SK-N-SH (cell line): ENCODE results near the gene TMEM178A. TPM values are rescaled to one million over a fixed set of nuclear protein-coding genes. Genes with fewer than 3 reads are reported as not detected.

Experiments used
- CTCF ChIA-PET: fragments of 300-600, 350-600 bp; formaldehyde crosslinking; extraction: SDS; loops from one replicate; lab custom pipeline; 2021; lab: Yijun Ruan, JAX
- POLR2A ChIA-PET: fragments of 350-600 bp; sonication (Branson Sonifier 250); formaldehyde crosslinking; extraction: SDS; loops from one replicate; lab custom pipeline; 2020; ENCODE audit warnings: antibody characterized with exemption, inconsistent platforms; lab: Yijun Ruan, JAX
- DNase-seq: peaks from one replicate; pipeline ENCODE4 v3.0.0; 2012
- H2AFZ ChIP-seq: fragments of 200-600 bp; sonication (generic); 2 replicates; pipeline ENCODE4 v1.8.1; 2016; ENCODE audit warnings: antibody characterized with exemption, mild to moderate bottlenecking, low read depth
- H3F3A ChIP-seq: fragments of 200-600 bp; sonication (generic); replicated peaks from 2 replicates; pipeline ENCODE3; 2016; ENCODE audit warnings: antibody characterized with exemption, mild to moderate bottlenecking; ENCODE audit not compliant: insufficient read depth
- H3K27ac ChIP-seq, 2 experiments: fragments of 200-500 bp in 1 of 2; fragments of 200-600 bp in 1 of 2; sonication (Bioruptor generic) in 1 of 2; sonication (generic), shearing (Covaris generic) in 1 of 2; 2 replicates each; pipeline versions ENCODE4 v1.5.1 to v1.6.1; 2014 to 2016; ENCODE audit warnings: low read depth in 2 of 2, inconsistent platforms in 1 of 2, low read length in 1 of 2, mild to moderate bottlenecking in 1 of 2, mixed read lengths in 1 of 2
- H3K27me3 ChIP-seq: fragments of 200-600 bp; sonication (generic), shearing (Covaris generic); 2 replicates; pipeline ENCODE4 v1.6.1; 2016; ENCODE audit warnings: mixed run types; ENCODE audit not compliant: insufficient read depth
- H3K36me3 ChIP-seq, 2 experiments: fragments of 200-500 bp in 1 of 2; fragments of 200-600 bp in 1 of 2; sonication (Bioruptor generic) in 1 of 2; sonication (generic) in 1 of 2; replicated peaks in 1 of 2; 2 replicates each; pipeline versions ENCODE3 to v1.5.1; 2014 to 2016; ENCODE audit warnings: low read length in 1 of 2, mild to moderate bottlenecking in 1 of 2; ENCODE audit not compliant: insufficient read depth in 2 of 2, control insufficient read depth in 1 of 2
- H3K4me1 ChIP-seq, 2 experiments: fragments of 200-500 bp in 1 of 2; fragments of 200-600 bp in 1 of 2; sonication (Bioruptor generic) in 1 of 2; sonication (generic), shearing (Covaris generic) in 1 of 2; 2 replicates each; pipeline versions ENCODE4 v1.5.1 to v1.6.1; 2014 to 2016; ENCODE audit warnings: low read depth in 1 of 2, low read length in 1 of 2, mixed run types in 1 of 2; ENCODE audit not compliant: insufficient read depth in 2 of 2, control insufficient read depth in 1 of 2
- H3K4me2 ChIP-seq: fragments of 200-600 bp; sonication (generic), shearing (Covaris generic); 2 replicates; pipeline ENCODE4 v1.6.1; 2017; ENCODE audit warnings: mixed run types
- H3K4me3 ChIP-seq, 2 experiments: fragments of 200-500 bp in 1 of 2; fragments of 200-600 bp in 1 of 2; sonication (Bioruptor generic) in 1 of 2; sonication (generic), shearing (Covaris generic) in 1 of 2; 2 replicates each; pipeline versions ENCODE4 v1.5.1 to v1.8.1; 2014 to 2016; ENCODE audit warnings: low read depth in 2 of 2, inconsistent platforms in 1 of 2, low read length in 1 of 2, mild to moderate bottlenecking in 1 of 2, mixed read lengths in 1 of 2, moderate library complexity in 1 of 2
- H3K79me2 ChIP-seq: fragments of 200-600 bp; sonication (generic); 2 replicates; pipeline ENCODE4 v1.8.1; 2017; ENCODE audit warnings: mild to moderate bottlenecking; ENCODE audit not compliant: insufficient read depth
- H3K9ac ChIP-seq: fragments of 200-600 bp; sonication (generic); 2 replicates; pipeline ENCODE4 v1.6.1; 2017; ENCODE audit warnings: mixed run types
- H3K9me2 ChIP-seq: fragments of 200-600 bp; sonication (generic); 2 replicates; pipeline ENCODE4 v1.6.1; 2017; ENCODE audit warnings: mixed run types
- H3K9me3 ChIP-seq: fragments of 200-600 bp; sonication (generic); 2 replicates; pipeline ENCODE4 v1.6.1; 2017; ENCODE audit warnings: mixed run types, mild to moderate bottlenecking, moderate library complexity
- H4K20me1 ChIP-seq: fragments of 200-600 bp; sonication (generic); 2 replicates; pipeline ENCODE4 v1.6.1; 2017; ENCODE audit warnings: mild to moderate bottlenecking, mixed run types; ENCODE audit not compliant: insufficient read depth
- FOSL2 ChIP-seq: IDR thresholded peaks from 2 replicates; pipeline ENCODE4 v1.4.0; 2012; ENCODE audit warnings: low read depth, mild to moderate bottlenecking, moderate library complexity, borderline replicate concordance
- MXI1 ChIP-seq: IDR thresholded peaks from 2 replicates; pipeline ENCODE4 v1.6.1; 2012; ENCODE audit warnings: mild to moderate bottlenecking, low read depth, low read length, improper control_type of control experiment
- NFIC ChIP-seq: IDR thresholded peaks from 2 replicates; pipeline ENCODE4 v1.4.0; 2012; ENCODE audit warnings: borderline replicate concordance
- NRF1 ChIP-seq: IDR thresholded peaks from 2 replicates; pipeline ENCODE4 v1.6.1; 2012; ENCODE audit warnings: low read depth, mild to moderate bottlenecking, low read length
- PBX3 ChIP-seq: IDR thresholded peaks from 2 replicates; pipeline ENCODE4; 2012
- RAD21 ChIP-seq: IDR thresholded peaks from 2 replicates; pipeline ENCODE4 v1.6.1; 2012; ENCODE audit warnings: mild to moderate bottlenecking, low read length
- SMC3 ChIP-seq: IDR thresholded peaks from 2 replicates; pipeline ENCODE4 v1.6.1; 2012; ENCODE audit warnings: low read depth, low read length, improper control_type of control experiment
- TCF12 ChIP-seq: IDR thresholded peaks from 2 replicates; pipeline ENCODE4 v1.4.0; 2012
- USF2 ChIP-seq: fragments of 150-350 bp; IDR thresholded peaks from 2 replicates; pipeline ENCODE4 v1.6.1; 2017; ENCODE audit warnings: antibody characterized with exemption, low read length, low read depth, borderline replicate concordance
- ZBTB33 ChIP-seq: IDR thresholded peaks from 2 replicates; pipeline ENCODE4 v1.4.0; 2012; ENCODE audit warnings: low read depth, borderline replicate concordance
- WGBS: methylation state at CpG from one replicate; pipeline ENCODE4 v1.1.6; 2017; ENCODE audit warnings: low lambda C conversion rate; 5-methylcytosine and 5-hydroxymethylcytosine counted together
- polyA plus RNA-seq, 3 experiments: library from polyadenylated mRNA; depleted of rRNA; stranded (reverse); fragments of >200 nt; gene quantifications; 2 replicates each; pipeline ENCODE4 v1.2.3, GENCODE V29; 2012

Gene TMEM178A
- polyA plus RNA-seq, 1 of the 3 experiments (the other 2 are of a cell fraction) = 0.84 TPM

- no peak for TF ChIP-seq ZBTB33
- no peak for TF ChIP-seq RAD21
Measured at GRCh38 chr2:39618236-39618635, 47.5 kb upstream of the TMEM178A start (continued).

- H3K27ac ChIP-seq = no peak overlapping the region
Measured at GRCh38 chr2:39618736-39619135, 47.0 kb upstream of the TMEM178A start.

GRCh38 chr2:39620067-39620466 is 45.6 kb upstream of the TMEM178A start:
- Histone ChIP-seq H3K27me3 (no peaks in the 10 kb centered on the region; the same call in 1 of the 2 replicates), H3K4me1 (peaks cover 3 to 8% of the 10 kb centered on the region in 2 experiments; a peak in 2 of 4 replicates), H2AFZ (peak overlapping the region; percentile 10; the same call in 1 of the 2 replicates), H3K9ac (no peak overlapping the region), H3F3A (no peaks in the 10 kb centered on the region), H3K4me2 (no peak overlapping the region), H3K9me2 (no peaks in the 10 kb centered on the region), H4K20me1 (no peaks in the 10 kb centered on the region), H3K4me3 (no peak overlapping the region), H3K36me3 (no peaks in the 10 kb centered on the region), H3K9me3 (no peaks in the 10 kb centered on the region), H3K79me2 (no peaks in the 10 kb centered on the region), H3K27ac (no peak overlapping the region)
- WGBS = 46% methylated on average over 6 of the region's 6 CpGs
- ChIA-PET POLR2A (no interaction called here), CTCF (interaction anchor here (1.2 kb wide), 1 partner anchor 12 kb away, joined by 3 read pairs; no protein-coding TSS in a partner anchor)
- DNase-seq = peak; percentile 27
- TF ChIP-seq NFIC = peak; percentile 82
- TF ChIP-seq TCF12 = peak; percentile 20; the same call in 1 of the 2 replicates
- TF ChIP-seq PBX3 = peak; percentile 65
- TF ChIP-seq USF2 = no peak

More at GRCh38 chr2:39618736-39619135, 47.0 kb upstream of the TMEM178A start:
- Histone ChIP-seq H2AFZ (no peak overlapping the region), H3K9ac (no peak overlapping the region), H3K4me2 (no peak overlapping the region), H4K20me1 (no peaks in the 10 kb centered on the region), H3K79me2 (no peaks in the 10 kb centered on the region), H3K36me3 (no peaks in the 10 kb centered on the region), H3K4me3 (no peak overlapping the region), H3K9me3 (no peaks in the 10 kb centered on the region), H3K27me3 (no peaks in the 10 kb centered on the region; the same call in 1 of the 2 replicates), H3K4me1 (peaks cover 3 to 8% of the 10 kb centered on the region in 2 experiments; a peak in 2 of 4 replicates), H3K9me2 (no peaks in the 10 kb centered on the region), H3F3A (no peaks in the 10 kb centered on the region)
- CTCF ChIA-PET = interaction anchor here (1.1 kb wide), 1 partner anchor 19 kb away, joined by 3 read pairs; no protein-coding TSS in a partner anchor
- TF ChIP-seq SMC3 (no peak), NRF1 (no peak), MXI1 (no peak), FOSL2 (no peak)
- DNase-seq = no peak
- POLR2A ChIA-PET = no interaction called here
- 67% methylated on average over 2 of the region's 2 CpGs for WGBS
